GM19240 (cell line): ENCODE results near the gene ISG15.
"Not testable (repeated sequence)": the region's sequence is repeated elsewhere in the genome, so short reads cannot be mapped to it uniquely, and the experiment has no call there.

Experiments used
- DNase-seq: peaks from one replicate; pipeline ENCODE4 v3.0.0; 2011; ENCODE audit warnings: low spot score; ENCODE audit not compliant: insufficient read length

The ISG15 gene

DNA sequence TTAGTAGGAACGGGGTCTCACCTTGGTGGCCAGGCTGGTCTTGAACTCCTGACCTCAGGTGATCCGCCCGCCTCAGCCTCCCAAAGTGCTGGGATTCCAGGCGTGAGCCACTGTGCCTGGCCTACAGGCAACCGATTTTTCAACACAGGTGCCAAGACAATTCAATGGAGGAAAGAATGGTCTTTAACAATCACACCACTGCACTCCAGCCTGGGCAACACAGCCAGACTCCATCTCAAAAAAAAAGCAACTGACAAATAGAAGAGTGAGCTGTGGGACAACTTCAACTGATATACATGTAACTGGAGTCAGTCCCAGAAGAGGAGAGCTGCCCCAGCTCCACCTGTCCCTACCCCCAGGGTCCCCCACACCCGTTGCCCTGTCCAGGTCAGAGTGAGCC lies 18.8 kb upstream of the ISG15 start:
- not testable (repeated sequence) for DNase-seq

DNA sequence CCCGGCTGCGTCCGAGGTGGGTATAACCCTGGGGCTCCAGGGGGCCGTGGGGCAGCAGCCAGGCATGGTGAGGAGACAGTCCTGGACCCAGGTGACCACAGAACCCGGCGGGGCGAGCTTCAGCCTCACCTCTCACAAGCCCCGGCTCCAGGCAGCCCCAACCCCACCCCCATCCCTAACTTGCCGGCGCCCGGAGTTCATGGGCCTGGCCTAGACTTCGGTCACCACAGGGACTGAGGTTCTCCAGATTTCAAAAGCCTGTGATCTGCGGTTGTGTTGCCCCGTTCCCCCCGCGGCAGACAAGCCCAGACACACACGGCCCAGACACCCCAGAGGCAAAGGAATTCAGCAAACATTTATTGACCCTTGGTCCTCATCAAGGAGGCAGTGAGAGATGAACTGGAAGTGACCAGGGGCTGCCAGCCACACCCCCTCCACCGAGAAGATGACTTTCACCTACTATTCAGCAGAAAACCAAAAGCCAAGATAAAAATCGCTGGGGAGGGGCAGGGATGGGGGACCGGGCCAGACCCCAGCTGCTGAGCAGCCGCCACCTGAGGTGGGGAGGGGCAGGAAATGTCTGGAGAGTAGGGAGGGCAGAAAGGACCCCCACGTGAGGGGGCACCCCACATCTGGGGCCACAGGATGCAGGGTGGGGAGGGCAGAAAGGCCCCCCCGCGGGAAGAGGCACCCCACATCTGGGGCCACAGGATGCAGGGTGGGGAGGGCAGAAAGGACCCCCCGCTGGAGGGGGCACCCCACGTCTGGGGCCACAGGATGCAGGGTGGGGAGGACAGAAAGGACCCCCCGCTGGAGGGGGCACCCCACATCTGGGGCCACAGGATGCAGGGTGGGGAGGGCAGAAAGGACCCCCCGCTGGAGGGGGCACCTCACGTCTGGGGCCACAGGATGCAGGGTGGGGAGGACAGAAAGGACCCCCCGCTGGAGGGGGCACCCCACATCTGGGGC lies 17.3 kb upstream of the ISG15 start:
- no peak for DNase-seq

DNA sequence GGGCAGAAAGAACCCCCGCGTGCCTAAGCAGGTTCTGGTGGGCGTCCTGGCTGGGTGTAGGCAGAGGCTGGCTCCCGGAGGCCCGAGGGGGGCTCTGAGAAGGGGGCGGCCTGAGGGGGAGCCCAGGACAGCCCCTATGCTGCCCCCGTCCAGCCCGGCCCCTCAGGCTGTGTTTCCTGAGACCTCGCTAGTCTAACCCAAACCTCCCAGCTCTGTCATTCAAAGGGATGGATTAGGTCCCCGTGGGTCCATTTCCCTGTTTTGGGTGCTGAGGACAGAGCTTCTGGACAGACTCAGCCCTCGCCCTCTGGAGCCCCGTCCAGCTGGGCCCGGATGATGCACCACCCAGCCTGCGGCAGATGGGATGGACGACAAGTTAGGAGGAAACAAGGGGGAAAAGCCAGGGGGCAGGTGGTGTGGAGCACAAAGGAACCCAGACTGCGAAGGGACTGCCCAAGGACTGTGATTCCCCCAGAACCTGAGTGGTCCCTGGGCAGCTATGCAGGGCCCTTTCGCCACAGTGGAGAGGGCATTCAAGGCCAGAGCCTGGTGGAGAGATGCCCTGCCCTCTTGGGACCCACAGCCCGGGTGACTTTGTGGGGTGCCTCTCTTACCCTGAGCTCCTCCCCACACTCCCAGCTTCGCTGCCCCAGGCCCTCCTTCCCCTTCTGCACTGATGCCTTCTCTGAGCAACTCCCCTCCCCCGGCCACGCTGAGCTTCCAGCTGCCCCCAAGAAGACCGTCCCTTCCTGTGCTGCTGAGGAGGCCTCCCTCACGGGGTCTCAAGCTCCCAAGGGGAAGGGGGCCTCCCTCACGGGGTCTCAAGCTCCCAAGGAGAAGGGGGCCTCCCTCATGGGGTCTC lies 16.2 kb upstream of the ISG15 start:
- DNase-seq: no peak

DNA sequence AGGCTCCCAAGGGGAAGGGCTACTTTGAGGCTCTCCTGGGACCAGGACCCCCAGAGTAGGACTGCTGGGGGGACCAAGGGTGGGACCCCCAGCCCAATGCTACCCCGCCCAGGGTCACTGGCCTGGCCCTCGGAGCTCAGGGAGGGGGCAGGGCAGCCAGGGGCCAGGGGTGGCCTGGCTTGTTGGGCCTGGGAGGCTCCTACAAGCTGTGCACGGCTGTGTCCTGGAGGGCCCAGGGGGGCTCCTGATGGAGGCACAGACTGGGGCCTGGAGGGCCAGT lies 15.6 kb upstream of the ISG15 start:
- DNase-seq: no peak

DNA sequence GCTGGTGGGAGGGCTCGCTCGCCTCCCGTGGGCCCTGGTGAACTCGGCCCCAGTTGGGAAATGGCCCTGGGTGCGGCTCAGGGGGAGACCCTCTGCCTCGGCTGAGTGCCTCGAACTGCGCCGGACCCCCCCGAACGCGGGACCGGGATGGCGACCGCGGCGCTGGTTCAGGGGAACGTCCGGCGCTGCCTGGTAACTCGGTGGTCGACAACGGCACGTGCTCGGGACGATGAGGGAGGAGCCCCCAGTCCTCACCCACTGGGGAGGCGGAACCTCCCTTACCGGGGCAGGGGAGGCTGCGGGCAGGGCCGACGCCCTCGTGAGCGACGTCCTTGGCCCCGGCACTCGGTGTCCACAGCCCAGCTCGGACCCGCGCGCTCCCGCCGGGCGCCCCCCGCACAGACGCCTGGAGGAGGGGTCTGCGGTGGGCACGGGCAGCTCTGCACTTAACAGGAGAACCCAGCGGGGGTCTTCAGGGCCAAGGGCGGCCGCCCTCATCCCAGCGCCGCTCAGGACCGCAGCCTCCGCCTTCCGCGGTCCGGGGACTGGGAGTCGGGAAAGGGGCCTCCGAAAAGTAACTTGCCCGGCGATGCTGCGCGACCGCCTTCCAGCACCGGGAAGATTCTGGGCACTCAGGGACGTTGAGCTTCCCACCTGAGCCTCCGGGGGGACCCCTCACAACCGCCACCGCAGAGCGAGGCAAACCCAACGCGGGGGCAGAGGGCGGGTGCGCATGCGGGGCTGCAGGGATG lies 15.1 kb upstream of the ISG15 start:
- DNase-seq: no peak

DNA sequence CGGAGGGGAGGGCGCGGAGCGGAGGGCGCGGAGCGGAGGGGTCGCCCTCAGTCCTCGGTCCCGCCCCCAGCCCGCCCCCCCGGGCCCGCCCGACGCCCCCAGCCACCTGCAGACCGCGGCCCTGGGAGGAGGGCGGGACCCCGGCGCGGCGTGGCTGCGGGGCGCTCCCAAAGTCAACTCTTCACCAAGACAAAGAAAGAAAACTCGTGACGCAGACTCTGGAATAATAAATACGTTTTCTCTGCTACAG lies 14.6 kb upstream of the ISG15 start:
- DNase-seq: no peak

DNA sequence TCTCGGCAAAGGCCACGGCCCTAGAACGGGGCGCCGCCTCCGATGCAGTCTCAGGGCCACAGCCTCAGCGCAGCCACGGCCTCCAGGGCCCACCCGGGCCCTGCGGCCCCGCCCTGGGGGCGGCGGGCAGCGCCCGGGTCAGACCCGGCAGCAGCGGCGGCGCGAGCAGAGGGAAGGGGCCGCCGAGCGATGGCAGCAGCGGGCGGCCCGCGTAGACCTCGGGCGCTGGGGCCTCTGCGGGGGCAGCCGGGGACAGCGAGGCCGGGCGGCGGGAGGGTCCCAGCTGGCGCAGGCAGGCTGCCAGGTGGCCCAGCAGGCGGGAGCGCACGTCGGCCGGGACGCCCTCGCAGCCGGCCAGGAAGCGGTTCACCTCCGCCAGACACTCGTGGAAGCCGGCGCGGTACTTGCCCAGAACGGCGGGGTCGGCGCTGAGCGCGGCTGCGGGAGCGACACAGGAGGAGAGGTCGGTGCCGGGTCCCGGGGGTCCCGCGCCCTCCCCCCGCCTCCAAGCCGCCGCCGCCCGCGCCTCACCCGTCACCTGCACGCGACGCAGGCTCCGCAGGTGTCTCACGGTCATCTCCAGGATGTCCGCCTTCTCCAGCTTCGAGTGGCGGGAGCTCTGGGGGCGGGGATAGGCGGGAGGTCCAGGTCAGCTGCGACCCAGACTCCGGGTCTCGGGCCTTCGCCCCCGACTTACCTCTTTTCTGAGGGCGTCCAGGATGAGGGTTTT lies 14.1 kb upstream of the ISG15 start:
- no peak for DNase-seq

DNA sequence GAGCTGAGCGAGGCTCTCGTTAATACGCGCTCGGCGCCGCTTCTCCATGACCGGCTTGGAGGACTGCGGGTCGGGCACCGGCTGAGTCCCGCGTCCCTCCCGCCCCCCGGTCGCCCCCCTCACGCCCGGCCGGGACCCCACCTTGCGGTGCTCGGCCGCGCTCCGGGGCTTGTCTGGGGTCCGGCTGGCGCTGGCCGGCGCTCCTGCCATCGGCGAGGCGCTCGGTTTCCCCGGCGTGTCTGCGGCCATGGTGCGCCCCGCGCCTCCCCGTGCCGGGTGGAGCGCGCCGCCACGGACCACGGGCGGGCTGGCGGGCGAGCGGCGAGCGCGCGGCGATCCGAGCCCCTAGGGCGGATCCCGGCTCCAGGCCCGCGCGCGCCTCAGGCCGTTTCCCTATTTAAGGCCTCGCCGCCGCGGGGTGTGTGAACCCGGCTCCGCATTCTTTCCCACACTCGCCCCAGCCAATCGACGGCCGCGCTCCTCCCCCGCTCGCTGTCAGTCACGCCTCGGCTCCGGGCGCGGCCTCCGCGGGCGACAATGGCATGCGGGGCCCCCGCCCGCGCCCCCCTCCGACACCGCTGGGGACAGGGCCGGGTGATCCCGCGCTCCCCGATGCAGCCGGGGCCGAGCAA lies 13.5 kb upstream of the ISG15 start, which contains the start of gene HES4:
Gene HES4 (minus strand): TSS at position 373 of the 632 bp plus-strand sequence. CDS start 124 bp downstream, at position 249.
- DNase-seq: no peak

DNA sequence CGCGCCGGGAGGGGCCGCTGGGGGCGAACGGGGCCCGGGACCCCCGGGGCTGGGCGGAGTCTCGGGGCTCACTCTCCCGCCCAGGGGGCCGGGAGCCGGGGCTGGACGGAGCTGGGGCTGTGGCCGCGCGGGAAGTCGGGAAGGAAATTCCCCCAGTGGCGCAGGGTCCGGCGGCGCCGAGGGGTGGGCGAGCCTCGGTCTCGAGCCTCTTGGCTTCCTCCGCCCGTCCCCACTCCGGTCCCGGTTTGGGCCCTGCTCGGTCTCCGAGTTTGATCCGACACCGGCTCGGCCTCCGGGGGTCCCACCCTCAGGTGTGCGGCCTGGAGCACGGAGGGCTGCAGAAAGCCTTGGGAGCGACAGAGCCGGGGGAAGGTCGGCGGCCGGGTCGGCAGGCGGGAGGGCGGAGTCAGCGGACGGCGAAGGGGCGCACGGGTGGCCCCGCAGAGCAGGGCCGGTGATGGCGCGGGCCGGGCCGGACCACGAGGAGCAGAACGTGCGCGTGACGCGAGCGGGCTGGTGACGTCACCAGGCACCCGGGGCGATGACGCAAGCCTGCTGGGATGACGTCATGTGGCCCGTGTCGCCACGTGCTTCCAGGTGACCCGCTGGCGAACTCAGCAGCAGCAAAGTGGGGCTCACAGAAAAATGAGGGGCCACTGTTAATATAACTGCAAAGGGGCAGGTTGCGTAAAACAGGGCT lies 12.8 kb upstream of the ISG15 start:
- DNase-seq: peak; percentile 62

DNA sequence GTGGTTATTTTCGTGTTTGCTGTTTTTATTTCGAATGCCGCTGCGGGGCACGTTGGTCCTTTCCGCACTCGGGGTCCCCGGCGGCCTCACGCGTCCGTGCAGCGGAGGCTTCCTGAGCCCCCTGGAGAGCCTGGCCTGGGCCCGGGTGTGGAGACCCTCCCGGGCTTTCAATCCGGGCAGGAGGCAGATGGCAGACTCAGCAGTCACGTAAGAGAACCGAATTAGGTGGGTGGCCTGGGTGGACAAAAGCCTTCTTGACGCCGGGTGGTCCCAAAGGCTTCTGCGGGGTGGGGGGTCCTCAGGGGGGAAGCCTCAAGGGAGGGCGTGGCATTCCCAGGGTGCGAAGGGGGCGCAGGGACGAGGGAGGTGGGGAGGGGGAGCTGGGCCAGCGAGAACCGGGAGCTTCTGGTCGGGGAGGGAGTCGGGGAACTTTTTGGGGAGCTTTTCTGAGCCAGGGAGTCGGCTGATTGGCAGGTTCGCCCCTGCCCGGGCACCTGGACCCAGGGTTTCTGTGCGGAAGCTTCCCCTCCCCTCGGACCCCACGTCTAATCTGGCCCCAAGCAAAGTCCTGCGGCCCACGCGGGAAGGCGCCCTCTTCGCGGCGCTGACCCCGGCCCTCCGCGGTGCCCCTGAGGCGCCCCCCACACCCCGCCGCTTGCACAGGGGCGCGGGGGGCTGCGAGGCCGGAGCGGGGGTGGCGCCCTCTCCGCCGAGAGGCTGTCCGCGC lies 12.1 kb upstream of the ISG15 start:
- DNase-seq: no peak

DNA sequence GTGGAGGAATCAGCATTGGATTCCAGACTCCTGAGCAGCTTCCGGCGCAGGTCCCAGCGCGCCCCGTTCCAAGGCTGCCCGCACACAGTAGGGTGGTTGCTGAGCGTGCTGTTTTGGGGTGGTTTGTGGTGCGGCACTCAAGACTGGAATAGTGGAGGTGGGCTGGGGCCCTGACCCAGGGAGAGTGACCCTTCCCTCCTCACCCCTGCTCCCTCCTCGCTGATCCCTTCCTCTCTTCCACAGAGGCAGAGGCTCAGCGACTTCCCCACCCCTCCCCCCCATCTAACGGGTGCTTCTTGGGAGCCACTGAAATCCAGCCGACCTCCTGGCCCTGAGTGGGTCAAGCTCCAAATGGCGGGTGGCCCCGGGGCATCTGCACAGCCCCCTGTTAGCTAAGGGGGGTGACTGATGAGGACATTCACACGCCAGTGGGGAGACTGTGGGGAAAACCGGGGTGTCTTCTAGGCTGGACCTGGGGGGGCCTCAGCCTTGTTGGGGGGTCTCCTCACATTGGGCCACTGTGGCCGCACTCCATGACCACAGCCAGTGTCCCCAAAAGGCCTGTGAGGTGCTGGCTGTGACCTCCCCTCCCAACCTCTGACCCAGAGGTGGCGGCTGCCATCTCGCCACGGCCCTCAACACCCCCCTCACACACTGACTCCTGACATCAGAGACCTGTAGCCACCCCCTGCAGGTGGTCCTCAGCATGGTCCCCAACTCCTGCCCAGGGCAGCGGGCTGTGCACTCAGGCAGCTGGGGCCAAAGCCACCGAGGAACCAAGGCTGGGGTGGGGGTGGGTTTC lies 9.5 kb upstream of the ISG15 start:
- no peak for DNase-seq

DNA sequence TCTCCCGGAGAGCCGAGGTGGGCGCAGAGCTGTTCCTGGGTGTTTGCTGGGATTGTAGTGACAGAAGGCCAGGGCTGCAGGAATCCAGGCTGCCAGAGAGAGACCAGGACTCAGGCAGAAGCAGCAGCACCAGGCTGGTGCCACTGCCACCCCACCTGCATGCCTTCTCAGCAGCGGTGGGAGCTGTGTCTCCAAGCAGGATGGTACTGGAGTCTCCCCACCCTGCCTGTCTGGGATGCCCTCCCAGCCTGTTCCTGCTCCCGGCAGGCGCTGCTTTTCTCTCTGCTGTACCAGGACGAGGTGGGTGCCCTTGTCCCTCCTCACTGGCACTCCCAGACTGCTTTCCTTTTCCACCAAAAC lies 8.9 kb upstream of the ISG15 start:
- DNase-seq: no peak

DNA sequence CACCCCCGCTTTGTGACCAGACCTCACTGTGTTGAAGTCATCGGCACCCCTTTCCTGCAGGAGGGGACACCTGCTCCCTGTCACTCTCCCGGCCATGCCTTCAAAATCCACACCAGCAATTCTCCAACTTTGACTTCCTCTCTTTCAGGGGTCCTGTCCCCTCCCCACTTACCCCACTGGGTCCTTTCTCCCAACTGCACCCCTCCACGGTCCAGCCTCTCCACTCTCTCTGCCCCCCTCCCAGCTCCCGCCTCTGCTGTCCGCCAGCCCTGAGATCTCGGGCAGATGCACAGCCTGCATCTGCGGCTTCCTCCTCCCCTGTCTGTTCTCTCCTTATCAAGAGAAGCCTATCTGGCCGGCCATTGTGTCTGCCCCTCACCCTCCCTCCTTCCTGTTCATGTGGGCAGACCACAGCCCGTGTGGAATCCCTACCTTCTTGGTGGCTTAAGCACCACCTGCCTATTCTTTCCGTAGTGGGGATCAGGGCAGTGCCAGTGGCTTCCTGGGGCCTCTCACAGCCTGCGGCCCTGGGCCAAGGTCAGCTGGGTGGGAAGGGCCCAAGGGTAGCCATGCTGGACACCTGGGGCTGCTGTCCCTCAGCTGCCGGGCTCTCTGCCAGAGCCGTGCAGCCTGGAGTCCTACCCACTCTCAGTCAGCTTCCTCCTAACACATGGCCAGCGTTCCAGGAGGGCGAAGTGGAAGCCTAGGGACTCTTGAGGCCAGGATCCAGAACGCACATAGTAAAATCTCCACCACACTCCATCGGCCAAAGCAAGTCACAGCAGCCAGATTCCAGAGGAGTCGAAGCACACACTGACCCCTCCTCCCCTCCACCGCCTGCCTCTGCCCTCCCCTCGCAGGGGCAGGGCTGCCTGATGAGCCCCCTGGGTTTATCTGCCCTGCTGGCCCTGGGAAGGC lies 8.3 kb upstream of the ISG15 start:
- no peak for DNase-seq

DNA sequence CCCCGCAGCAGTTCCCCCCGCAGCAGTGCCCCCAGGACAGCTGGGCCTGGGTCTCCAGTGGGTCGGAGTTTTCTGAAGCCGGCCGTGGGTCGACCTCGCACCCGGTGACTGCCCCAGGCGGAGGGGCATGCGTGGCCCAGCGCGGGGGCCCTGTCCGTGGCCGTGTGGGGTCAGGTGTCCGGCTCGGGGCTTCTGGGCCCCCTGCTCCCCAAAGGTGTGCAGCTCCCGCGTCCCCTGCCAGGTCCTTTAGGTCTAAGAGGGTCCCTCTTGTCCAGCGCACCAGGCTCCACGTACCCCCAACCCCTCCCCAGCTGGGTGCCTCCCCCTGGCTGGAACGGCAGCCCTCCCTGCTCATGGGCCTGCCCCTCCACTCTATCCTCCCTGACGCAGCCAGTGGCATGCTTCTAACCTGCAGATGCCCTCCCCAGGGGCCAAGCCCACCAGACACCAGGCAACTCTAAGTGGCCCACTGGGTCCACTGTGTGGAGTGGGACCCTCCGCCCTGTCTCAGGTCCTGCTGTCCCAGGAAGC lies 7.5 kb upstream of the ISG15 start:
- no peak for DNase-seq

DNA sequence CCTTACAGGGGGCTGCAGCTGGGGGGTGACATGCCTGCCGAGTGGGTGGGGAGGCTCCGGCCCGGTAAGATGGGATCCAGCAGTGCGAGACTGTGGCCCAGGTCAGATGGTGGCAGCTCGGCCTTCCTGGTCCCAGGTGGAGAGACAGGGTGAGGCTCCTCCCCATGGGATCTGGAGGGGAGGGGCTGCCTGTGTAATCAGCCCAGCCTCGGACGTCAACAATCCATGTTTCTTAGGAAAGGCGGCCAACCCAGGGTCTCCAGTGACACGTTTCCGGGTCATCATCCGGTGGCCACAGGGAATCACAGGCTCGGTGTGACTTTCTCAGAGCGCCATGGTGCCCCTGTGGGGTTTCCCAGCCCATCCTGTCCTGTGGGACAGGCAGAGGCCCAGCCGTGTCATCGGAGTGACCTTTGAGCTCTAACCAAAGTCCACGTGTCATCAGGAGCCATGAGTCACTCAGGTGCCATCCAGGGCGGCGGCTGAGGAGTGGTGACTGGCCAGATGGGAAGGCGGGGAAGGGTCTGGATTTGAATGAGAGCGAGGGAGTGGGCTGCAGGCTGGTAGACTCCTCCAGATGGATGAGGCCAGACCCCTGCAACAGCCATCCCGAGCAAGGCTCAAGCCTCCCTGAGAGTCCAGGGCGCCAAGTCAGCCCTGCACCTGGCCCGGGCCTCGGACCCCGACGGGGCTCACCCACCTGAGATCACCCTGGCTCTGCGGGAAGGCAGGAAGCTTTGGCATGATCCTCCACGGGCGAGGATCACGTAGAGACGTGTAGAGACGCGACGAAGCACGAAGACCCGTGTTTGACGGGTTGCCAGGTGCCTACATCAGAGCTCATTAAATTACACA lies 6.8 kb upstream of the ISG15 start:
- DNase-seq: no peak

DNA sequence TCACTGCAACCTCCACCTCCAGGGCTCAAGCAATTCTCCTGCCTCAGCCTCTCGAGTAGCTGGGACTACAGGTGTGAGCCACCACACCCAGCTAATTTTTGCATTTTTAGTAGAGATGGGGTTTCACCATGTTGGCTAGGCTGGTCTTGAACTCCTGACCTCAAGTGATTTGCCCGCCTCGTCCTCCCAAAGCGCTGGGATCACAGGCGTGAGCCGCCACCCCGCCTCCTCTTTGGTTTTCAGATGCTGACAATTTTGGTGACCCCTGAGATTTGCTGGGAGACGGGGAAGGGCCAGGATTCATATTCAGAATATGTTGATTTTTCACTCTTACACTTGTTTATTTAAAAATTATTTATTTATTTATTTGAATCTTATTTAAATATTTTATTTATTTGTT lies 3.2 kb upstream of the ISG15 start:
- DNase-seq: not testable (repeated sequence)
